OCI-LY1 (cell line): ENCODE measurements around the gene NOTUM.

ENCODE experiments used
- CTCF ChIP-seq: fragments of 200-600 bp; sonication (generic), shearing (Covaris generic); IDR thresholded peaks from 2 replicates; pipeline ENCODE4 v1.5.1; 2017; ENCODE audit warnings: mild to moderate bottlenecking, antibody characterized with exemption, low read length, moderate library complexity, mixed read lengths
- EZH2 ChIP-seq: fragments of 200-600 bp; sonication (generic), shearing (Covaris generic); IDR thresholded peaks from 2 replicates; pipeline ENCODE4 v1.8.0; 2017; ENCODE audit warnings: borderline replicate concordance, mixed run types, mild to moderate bottlenecking, antibody characterized with exemption, low read length, moderate library complexity, mixed read lengths

GRCh38 chr17:81998691-81999438 is 37.9 kb upstream of the NOTUM start:
- TF ChIP-seq CTCF, result no peak
- no peak for TF ChIP-seq EZH2
